NCI-H748 (cell line): ENCODE data around the gene SCIN.
"Not testable (repeated sequence)": the region's sequence is repeated elsewhere in the genome, so short reads cannot be mapped to it uniquely, and the experiment has no call there.

Experiments used
- DNase-seq: peaks from one replicate; lab custom pipeline; 2025; ENCODE audit not compliant: unreplicated experiment; lab: John Stamatoyannopoulos, UW

Gene SCIN

DNA sequence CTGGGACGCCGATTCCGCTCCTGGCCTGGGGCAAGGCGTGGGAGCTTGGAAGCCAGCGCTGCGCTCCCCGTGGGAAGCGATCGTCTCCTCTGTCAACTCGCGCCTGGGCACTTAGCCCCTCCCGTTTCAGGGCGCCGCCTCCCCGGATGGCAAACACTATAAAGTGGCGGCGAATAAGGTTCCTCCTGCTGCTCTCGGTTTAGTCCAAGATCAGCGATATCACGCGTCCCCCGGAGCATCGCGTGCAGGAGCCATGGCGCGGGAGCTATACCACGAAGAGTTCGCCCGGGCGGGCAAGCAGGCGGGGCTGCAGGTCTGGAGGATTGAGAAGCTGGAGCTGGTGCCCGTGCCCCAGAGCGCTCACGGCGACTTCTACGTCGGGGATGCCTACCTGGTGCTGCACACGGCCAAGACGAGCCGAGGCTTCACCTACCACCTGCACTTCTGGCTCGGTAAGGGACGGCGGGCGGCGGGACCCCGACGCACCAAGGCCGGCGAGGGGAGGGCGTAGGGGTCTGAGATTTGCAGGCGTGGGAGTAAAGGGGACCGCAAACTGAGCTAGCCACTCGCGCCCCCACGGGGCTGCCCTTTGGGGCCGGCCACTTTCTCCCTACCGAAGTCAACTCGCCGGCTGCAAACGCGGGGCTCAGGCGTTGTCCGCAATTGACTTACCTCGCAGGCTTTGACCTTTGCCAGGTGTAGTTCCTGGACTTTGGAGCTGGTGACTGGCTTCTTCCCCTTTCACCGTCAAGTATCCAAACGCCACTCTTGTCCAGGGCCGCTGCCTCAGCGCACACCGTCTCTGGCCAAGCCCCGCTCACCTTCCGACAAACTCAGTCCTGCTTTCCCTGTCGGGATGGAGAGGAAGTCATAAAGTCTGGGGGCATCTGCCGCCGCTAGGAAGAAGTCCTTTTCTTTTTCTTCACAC lies at the start of gene SCIN:
Gene SCIN (plus strand): TSS at position 187 of the 928 bp plus-strand sequence. CDS start 67 bp downstream, at position 254.
- DNase-seq = peak; percentile 93

DNA sequence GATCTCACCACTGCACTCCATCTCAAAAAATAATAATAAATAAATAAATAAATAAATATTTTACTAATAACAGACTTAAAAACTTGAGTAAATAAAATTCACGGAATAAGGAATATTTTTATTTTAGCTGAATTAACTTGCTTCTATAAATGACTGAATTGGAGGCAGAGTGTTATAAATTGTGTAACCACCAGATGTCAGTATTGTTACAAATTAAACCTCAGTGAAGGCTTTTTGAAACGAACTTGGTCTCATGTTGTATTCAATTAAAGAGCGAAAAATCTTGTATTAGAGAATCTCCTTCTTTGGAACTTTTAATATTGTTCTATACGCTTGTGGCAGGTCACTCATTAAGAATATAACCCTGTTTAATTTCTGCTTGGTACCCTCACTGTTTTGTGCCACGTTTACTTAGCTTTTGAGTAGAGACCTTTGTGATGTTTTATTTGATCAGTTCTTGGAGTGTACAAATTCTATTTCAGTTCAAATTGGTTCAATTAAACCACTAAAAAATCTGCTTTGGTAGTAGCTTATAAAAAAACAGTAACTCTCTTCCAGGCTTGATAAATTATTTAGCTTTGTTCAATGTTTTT lies 45.6 kb upstream of the SCIN start:
- DNase-seq = peak; percentile 74

DNA sequence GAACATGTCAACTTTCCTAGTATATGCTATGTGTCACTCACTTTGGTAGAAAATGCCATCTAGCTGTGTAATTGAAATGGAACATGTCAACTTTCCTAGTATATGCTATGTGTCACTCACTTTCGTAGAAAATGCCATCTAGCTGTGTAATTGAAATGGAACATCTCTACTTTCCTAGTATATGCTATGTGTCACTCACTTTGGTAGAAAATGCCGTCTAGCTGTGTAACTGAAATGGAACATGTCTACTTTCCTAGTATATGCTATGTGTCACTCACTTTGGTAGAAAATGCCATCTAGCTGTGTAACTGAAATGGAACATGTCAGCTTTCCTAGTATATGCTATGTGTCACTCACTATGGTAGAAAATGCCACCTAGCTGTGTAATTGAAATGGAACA lies 43.8 kb upstream of the SCIN start:
- not testable (repeated sequence) for DNase-seq

- DNase-seq = not testable (repeated sequence)
Measured at GRCh38 chr7:12527670-12528069, 42.9 kb upstream of the SCIN start.

DNA sequence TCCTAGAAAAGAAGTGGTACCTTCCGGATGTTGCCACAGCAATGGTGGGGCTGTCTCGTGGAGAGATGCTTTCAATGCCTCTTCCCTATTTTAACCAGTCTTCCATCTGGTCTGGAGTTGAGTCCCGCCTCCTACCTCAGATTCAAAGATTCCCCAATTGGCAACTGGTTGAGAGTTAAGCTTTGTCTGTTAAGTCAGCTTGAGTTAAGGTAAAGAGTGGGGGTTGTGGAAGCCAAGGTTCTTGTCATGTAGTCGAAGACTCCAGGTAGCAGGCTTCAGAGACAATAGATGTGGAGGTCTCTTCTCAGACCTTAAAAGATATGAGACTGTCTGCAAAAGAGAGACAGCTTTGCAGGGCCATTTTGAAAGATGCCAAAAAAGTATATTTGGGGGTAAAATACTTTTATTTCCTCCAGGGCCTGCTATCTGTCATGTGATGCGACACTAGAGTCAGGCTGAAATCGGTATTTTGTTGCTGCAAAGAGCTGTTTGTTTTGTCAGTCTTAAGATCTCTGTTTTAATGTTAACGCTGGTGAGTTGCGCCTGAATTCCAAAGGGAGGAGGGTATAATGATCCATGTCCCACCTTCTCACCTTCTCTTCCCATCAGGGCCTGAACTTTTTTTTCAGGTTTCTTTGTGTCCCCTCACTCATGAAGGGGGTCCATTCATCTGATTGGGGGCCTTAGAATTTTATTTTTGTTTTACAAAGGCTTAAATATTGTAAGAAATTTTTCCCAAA lies 40.4 kb upstream of the SCIN start:
- DNase-seq = no peak

GRCh38 chr7:12531784-12532183 lies 38.7 kb upstream of the SCIN start:
- DNase-seq = no peak

DNA sequence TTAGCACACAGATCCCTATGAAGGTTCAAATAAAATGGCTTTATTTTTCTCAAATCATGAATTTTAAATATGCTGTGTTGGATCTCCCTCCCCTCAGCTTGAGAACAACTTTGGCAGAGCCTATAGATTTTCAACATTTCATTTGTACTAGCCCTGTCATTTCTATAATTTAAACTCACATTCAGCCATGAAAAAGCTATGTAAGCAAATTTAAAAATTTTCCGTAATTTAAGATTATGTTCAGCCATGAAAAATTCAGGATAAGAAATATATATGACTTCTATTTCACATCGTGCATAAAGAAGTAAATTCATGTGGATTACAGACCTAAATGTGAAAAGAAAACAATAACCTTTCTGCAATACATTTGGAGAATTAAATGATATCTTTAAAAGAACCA lies 36.5 kb upstream of the SCIN start:
- no peak for DNase-seq

DNA sequence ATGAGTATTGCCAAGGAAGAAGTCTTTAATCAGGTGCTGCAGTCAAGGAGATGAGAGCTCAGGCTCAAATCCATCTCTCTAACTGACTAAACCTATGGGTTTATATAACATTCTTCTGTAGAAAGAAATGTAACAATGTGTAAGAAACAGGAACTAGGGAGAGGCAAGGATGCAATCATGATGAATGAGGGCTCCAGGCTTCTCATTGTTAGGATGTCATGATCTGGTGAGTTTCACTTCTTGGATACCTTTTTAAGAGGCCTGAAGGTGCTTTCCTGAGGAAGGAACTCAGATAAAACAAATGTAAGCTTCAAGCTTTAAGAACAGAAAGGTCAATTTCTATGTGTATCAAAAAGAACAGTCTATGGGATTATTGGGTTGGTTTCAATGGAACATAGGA lies 30.8 kb upstream of the SCIN start:
- DNase-seq = no peak

GRCh38 chr7:12540850-12541249 lies 29.7 kb upstream of the SCIN start:
- no peak for DNase-seq

DNA sequence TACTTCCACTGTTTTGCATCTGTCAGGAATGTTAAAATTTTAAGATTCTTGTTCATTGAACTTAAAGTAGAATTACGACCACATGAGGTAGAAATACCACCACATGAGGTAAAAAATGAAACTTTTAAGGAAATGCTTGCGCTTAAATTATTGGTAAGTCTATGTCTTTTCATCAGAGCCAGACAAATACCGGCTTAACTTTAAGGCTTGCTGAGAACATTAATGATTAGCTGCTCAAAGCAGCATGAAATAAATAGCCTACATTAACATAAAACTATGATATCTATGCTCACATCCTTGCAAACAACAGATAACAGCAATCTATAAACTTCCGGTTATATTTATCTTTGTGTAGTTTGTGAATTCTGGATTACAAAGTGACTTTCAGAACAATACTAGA lies 26.9 kb upstream of the SCIN start:
- DNase-seq = no peak

DNA sequence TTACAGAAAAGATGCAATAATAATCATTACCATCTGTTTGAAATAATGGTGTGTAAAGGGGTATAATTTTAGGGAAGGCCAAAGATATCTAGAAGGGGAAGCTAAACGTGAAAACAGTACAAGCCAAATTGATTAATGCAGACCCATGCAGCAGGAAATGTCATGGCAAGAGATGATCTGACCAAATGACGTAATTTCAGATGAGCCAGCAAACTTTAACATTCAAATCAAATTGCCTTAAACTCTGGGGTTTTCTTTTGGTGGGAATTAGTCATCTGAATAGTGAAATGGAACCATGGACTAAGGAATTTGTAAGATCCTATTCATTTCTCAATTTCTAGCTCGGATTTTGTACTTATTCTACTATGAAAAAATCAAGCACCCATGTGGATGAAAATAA lies 21.4 kb upstream of the SCIN start:
- DNase-seq = no peak

DNA sequence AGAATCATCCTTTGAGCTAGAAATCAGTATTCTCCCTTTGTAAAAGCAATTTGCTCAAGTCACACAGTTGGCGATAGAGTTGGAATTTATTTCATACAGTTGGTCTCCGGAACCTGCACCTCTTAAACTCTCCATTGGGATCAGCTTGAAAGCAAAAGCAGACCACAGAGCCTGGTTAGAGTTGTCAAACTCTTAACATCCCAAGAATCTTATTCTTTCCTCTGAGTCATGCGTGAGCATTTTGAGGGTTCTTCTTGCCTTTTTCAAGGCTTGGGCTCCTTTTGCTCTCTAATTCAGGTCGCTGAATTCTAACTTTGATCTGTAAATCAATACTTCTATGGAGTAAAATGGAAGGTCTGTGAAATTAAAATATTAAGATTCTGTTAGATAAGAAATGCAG lies 19.6 kb upstream of the SCIN start:
- DNase-seq = no peak

- no peak for DNase-seq
Measured at GRCh38 chr7:12552876-12553275, 17.6 kb upstream of the SCIN start.

DNA sequence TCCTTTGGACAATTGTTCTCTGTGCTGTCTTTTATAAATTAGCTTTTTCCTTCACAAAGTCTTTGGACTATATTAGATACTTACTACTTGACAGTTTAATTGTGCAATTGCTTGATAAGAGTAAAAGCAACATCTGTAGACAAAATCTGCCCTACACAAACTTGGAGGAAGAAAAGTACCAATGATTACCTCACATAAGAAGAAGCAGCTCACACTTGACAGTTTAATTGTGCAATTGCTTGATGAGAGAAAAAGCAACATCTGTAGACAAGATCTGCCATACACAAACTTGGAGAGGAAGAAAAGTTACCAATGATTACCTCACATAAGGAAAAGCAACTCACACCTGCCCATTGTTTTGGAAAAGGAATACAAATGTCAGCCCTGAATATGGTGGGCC lies 17.1 kb upstream of the SCIN start:
- no peak for DNase-seq

DNA sequence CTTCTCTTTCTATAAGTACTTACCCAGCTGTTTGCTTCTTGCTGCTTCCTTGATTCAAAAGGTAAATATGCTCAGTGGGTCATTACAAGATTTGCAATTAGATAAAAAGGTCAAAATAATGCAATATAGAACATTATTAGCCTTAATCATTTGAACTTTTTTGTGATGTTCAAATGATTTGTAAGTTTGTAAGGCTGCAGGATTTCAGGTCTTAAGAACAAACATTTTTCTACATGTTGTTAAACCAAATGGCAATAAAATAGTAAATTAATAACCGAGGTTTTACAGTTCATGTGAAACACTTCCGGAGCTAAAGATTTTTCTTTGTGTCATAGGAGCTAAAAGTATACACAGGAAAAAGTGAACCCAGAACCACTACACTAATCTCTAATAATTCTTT lies 16.2 kb upstream of the SCIN start:
- DNase-seq = no peak

GRCh38 chr7:12554872-12555271 lies 15.6 kb upstream of the SCIN start:
- no peak for DNase-seq

DNA sequence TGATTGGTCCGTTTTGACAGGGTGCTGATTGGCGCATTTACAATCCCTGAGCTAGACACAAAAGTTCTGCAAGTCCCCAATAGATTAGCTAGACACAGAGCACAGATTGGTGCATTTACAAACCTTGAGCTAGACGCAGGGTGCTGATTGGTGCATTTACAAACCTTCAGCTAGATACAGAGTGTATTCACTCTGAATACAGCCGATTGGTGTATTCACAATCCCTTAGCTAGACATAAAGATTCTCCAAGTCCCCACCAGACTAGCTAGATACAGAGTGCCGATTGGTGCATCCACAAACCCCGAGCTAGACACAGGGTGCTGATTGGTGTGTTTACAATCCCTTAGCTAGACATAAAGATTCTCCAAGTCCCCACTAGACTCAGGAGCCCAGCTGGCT lies 14.8 kb upstream of the SCIN start:
- not testable (repeated sequence) for DNase-seq

- not testable (repeated sequence) for DNase-seq
Measured at GRCh38 chr7:12556139-12556792, 14.3 kb upstream of the SCIN start.

- peak; percentile 97 for DNase-seq
Measured at GRCh38 chr7:12557282-12557681, 13.2 kb upstream of the SCIN start.

DNA sequence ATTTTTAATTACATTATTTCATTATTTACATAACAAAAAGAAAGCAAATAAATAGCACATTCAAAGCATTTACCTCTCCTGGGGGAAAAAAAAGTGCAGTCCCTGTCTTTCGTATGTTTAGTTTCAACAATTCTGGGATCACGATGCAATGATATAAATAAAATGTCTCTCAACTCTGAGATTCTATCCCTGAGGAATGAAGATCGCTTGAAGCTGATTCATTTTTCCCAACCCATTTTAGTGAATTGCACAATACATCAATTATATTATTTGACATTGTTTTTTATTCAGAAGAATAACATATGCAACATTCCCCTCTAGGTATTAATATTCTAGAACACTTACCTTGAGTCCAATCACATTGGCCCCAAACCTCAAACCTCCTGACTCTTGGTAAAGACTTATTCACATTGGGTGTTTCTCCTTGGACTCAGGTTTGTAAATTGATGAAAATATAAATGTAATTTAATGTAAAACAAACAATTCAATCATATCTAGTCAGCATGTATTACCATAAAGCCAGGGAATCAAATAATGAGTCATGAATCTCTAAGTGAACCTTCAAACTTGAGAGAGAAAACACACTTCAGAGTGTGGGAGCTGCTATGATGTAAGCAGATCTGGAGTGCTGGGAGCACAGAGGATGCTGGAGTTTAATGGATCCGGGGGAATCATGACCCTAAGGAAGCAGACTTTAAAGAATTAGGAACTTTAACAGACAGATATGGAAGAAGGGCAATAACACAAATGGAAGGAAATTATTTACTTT lies 5.3 kb upstream of the SCIN start:
- DNase-seq = no peak

DNA sequence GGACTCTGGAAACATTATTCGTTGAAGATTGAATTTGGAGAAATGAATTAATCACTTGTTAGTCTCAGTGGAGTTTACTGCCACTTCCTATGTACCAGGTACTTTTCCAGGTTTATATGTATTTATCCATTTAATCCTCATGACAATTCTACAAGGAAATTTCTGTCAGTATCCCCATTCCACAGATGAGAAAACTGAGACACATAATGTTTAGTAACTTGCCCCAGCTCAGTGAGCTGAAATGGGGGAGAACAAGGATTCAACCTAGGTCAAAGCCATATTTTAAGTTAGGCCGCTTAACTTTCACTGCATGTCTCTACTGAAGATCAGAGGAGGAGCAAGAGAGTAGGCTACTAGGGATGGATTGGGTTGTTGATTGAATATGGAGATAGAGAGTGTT lies 4.6 kb upstream of the SCIN start:
- DNase-seq = no peak
